ENCODE measurements around the gene DMGDH.

DMGDH gene

DNA sequence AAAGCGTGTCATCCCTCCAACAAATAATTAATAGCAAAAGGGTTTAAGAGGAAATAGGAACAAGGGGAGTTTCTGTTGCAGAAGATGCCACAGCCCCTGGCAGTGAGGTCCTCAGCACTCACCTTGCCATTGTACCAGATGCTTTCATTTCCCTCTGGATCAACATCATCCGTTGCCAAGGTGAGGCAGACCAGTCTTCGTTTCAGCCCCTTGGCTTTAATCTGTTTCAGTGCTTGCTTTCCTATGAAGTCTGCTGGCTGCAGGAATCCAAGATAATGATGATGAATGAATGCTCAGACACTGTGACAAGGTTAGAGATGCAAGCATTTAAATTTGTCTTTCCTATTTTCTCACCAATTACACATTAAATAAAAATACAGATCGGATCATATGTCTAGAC, 64.3 kb downstream of the DMGDH start:
- no peaks in the 10 kb centered on the region for H3K36me3 ChIP-seq (ENCODE audit: low read depth)
- no peaks in the 10 kb centered on the region for H3K9me3 ChIP-seq (ENCODE audit: severe bottlenecking)
- DNase-seq (ENCODE audit: low spot score): no peak
- no peaks in the 10 kb centered on the region for H3K27me3 ChIP-seq (ENCODE audit: insufficient read depth, poor library complexity, severe bottlenecking)
- no peak for ATAC-seq (ENCODE audit: low read depth)
- no peaks in the 10 kb centered on the region for H3K4me1 ChIP-seq (ENCODE audit: insufficient read depth, poor library complexity, severe bottlenecking)
- no peak overlapping the region for H3K27ac ChIP-seq (ENCODE audit: poor library complexity, severe bottlenecking)
- H3K4me3 ChIP-seq (ENCODE audit: severe bottlenecking): no peak overlapping the region
- TF ChIP-seq, protein P1, sequence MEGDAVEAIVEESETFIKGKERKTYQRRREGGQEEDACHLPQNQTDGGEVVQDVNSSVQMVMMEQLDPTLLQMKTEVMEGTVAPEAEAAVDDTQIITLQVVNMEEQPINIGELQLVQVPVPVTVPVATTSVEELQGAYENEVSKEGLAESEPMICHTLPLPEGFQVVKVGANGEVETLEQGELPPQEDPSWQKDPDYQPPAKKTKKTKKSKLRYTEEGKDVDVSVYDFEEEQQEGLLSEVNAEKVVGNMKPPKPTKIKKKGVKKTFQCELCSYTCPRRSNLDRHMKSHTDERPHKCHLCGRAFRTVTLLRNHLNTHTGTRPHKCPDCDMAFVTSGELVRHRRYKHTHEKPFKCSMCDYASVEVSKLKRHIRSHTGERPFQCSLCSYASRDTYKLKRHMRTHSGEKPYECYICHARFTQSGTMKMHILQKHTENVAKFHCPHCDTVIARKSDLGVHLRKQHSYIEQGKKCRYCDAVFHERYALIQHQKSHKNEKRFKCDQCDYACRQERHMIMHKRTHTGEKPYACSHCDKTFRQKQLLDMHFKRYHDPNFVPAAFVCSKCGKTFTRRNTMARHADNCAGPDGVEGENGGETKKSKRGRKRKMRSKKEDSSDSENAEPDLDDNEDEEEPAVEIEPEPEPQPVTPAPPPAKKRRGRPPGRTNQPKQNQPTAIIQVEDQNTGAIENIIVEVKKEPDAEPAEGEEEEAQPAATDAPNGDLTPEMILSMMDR (IDR thresholded peaks at IDR 0.05; ENCODE audit: poor library complexity, severe bottlenecking): no peak

DNA sequence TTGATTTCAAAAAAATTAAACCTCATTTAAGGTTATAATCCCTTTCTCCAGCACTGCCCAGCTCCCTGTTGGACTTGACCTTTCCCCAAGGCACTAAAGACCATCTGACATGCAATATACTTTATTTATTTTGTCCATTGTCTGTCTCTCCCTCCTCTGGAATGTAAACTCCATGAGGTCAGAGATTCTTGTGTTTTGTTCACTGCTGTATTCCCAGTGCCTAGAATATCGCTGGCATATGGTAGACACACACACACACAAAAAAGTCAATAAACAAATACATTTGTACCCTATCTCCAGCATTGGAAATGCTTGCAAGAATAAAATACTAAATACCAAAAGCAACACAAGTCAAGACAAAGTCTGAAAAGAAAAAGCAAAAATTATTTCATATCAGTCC, 67.1 kb downstream of the DMGDH start:
- TF ChIP-seq, protein P1 (IDR thresholded peaks at IDR 0.05; ENCODE audit: poor library complexity, severe bottlenecking): no peak
- Histone ChIP-seq H3K4me1 (ENCODE audit: insufficient read depth, poor library complexity, severe bottlenecking) (no peaks in the 10 kb centered on the region), H3K4me3 (ENCODE audit: severe bottlenecking) (no peak overlapping the region), H3K36me3 (ENCODE audit: low read depth) (no peaks in the 10 kb centered on the region), H3K27me3 (ENCODE audit: insufficient read depth, poor library complexity, severe bottlenecking) (no peaks in the 10 kb centered on the region), H3K9me3 (ENCODE audit: severe bottlenecking) (no peaks in the 10 kb centered on the region), H3K27ac (ENCODE audit: poor library complexity, severe bottlenecking) (no peak overlapping the region)
- ATAC-seq (ENCODE audit: low read depth) (no peak), DNase-seq (ENCODE audit: low spot score) (no peak)

DNA sequence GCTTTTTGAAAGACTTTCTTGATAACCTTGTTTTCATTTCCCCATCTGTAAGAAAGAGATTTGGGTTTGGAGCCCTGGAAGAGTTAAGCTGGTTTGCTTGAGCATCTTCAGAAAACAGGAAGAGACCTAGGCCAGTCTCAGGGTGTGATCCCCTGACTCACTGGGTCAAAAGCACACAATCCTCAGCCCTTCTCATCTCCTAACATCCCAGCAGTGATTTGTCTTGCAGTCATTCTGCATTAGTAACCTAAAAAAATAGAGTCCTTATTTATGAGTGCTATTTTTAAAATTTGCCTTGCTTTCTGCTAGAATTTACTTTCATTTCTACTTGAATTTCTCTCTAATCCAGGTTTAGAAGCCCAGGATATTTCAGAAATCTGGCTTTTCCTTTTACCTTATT, 68.0 kb downstream of the DMGDH start:
- H3K9me3 ChIP-seq (ENCODE audit: severe bottlenecking): no peaks in the 10 kb centered on the region
- no peak overlapping the region for H3K4me3 ChIP-seq (ENCODE audit: severe bottlenecking)
- H3K4me1 ChIP-seq (ENCODE audit: insufficient read depth, poor library complexity, severe bottlenecking): no peaks in the 10 kb centered on the region
- no peaks in the 10 kb centered on the region for H3K36me3 ChIP-seq (ENCODE audit: low read depth)
- TF ChIP-seq, protein P1 (IDR thresholded peaks at IDR 0.05; ENCODE audit: poor library complexity, severe bottlenecking): no peak
- H3K27me3 ChIP-seq (ENCODE audit: insufficient read depth, poor library complexity, severe bottlenecking): no peaks in the 10 kb centered on the region
- DNase-seq (ENCODE audit: low spot score): no peak
- ATAC-seq (ENCODE audit: low read depth): no peak
- no peak overlapping the region for H3K27ac ChIP-seq (ENCODE audit: poor library complexity, severe bottlenecking)

DNA sequence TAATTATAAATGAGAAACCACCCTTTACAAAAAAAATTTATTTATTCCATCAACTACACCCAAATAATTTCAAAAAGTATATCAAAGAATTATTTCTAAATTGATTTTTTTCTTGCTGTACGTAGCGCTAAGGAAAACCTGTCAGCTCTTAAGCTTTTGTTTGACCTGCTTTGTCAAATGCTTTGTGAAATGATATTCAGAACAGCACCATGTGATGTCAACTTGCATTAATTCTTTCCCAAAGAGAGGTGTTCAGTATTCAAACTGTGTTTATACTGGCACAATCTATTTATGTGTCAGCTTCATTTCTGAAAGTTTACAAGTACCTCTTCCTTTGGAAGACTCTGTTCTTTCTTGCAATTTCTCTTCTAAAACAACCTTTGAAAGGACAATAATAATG, 72.4 kb downstream of the DMGDH start:
- no peaks in the 10 kb centered on the region for H3K36me3 ChIP-seq (ENCODE audit: low read depth)
- TF ChIP-seq, protein P1 (IDR thresholded peaks at IDR 0.05; ENCODE audit: poor library complexity, severe bottlenecking): no peak
- no peak overlapping the region for H3K27ac ChIP-seq (ENCODE audit: poor library complexity, severe bottlenecking)
- no peaks in the 10 kb centered on the region for H3K4me1 ChIP-seq (ENCODE audit: insufficient read depth, poor library complexity, severe bottlenecking)
- no peaks in the 10 kb centered on the region for H3K9me3 ChIP-seq (ENCODE audit: severe bottlenecking)
- ATAC-seq (ENCODE audit: low read depth) (no peak), DNase-seq (ENCODE audit: low spot score) (no peak)
- no peak overlapping the region for H3K4me3 ChIP-seq (ENCODE audit: severe bottlenecking)
- no peaks in the 10 kb centered on the region for H3K27me3 ChIP-seq (ENCODE audit: insufficient read depth, poor library complexity, severe bottlenecking)

DNA sequence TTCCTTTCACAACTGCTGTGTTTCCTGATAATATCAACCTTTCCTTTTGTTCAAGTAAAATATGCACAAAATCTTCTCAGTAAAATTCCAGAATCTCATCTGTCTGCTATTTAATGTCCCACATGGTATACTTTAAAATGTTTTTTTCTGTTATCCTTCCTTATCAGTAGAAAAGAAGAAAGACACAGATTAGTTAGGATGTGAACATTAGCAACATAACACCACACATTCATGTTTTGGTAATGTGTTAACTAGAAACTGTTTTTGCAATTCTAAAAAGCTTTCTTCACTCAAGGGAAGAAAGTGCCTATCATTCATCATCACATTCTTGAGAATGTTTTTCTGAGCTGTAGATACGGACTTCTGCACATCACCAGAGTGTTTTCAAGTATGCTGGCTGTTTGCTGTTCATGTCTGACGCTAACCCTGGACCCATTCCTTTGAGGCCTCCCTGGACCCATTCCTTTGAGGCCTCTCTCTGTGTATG, 73.9 kb downstream of the DMGDH start:
- DNase-seq (ENCODE audit: low spot score): no peak
- H3K27me3 ChIP-seq (ENCODE audit: insufficient read depth, poor library complexity, severe bottlenecking): no peaks in the 10 kb centered on the region
- no peaks in the 10 kb centered on the region for H3K9me3 ChIP-seq (ENCODE audit: severe bottlenecking)
- no peak overlapping the region for H3K4me3 ChIP-seq (ENCODE audit: severe bottlenecking)
- ATAC-seq (ENCODE audit: low read depth): no peak
- no peaks in the 10 kb centered on the region for H3K36me3 ChIP-seq (ENCODE audit: low read depth)
- TF ChIP-seq, protein P1 (IDR thresholded peaks at IDR 0.05; ENCODE audit: poor library complexity, severe bottlenecking): no peak
- no peaks in the 10 kb centered on the region for H3K4me1 ChIP-seq (ENCODE audit: insufficient read depth, poor library complexity, severe bottlenecking)
- H3K27ac ChIP-seq (ENCODE audit: poor library complexity, severe bottlenecking): no peak overlapping the region
